H1 (cell line): ENCODE data around the gene F10. TPM values are rescaled to one million over a fixed set of nuclear protein-coding genes. Genes with fewer than 3 reads are reported as not detected.

Experiments used
- CTCF ChIA-PET: fragments of 300-600 bp; sonication (Branson Sonifier 250); formaldehyde crosslinking; loops from one replicate; lab custom pipeline; 2021; ENCODE audit not compliant: partially characterized antibody; lab: Charles Lee
- POLR2A ChIA-PET: fragments of 300-600 bp; sonication (Branson Sonifier 250); formaldehyde crosslinking; loops from one replicate; lab custom pipeline; 2021; ENCODE audit warnings: inconsistent platforms; ENCODE audit not compliant: partially characterized antibody; lab: Charles Lee
- DNase-seq, 2 experiments: peaks; one replicate each; pipeline versions ENCODE4 v3.0.0 to v3.0.0-alpha.2; 2010 to 2022; ENCODE audit warnings: low spot score in 2 of 2, low read depth in 1 of 2, mixed read lengths in 1 of 2
- FAIRE-seq: peaks from 2 replicates; lab custom pipeline; 2011; peaks lifted over from hg19 to GRCh38; lab: Jason Lieb, UNC
- H2AFZ ChIP-seq: 2 replicates; pipeline ENCODE4 v1.8.1; 2012; ENCODE audit warnings: low read length, inconsistent platforms
- H2AK5ac ChIP-seq: 2 replicates; pipeline ENCODE4 v1.6.1; 2013; ENCODE audit warnings: low read depth, low read length
- H2BK120ac ChIP-seq: replicated peaks from 2 replicates; pipeline ENCODE3; 2013; ENCODE audit warnings: low read depth, low read length, inconsistent platforms
- H2BK12ac ChIP-seq: 2 replicates; pipeline ENCODE4 v1.6.1; 2013; ENCODE audit warnings: low read depth, low read length
- H2BK15ac ChIP-seq: 2 replicates; pipeline ENCODE4 v1.6.1; 2013; ENCODE audit warnings: low read length
- H2BK20ac ChIP-seq: 2 replicates; pipeline ENCODE4 v1.6.1; 2013; ENCODE audit warnings: low read length
- H2BK5ac ChIP-seq: 2 replicates; pipeline ENCODE4 v1.6.1; 2013; ENCODE audit warnings: low read depth, low read length
- H3K14ac ChIP-seq: 2 replicates; pipeline ENCODE4 v1.6.1; 2013; ENCODE audit warnings: inconsistent platforms; ENCODE audit not compliant: insufficient read length
- H3K18ac ChIP-seq: 2 replicates; pipeline ENCODE4 v1.6.1; 2013; ENCODE audit warnings: low read length; ENCODE audit errors: extremely low read depth
- H3K23ac ChIP-seq: 2 replicates; pipeline ENCODE4 v1.6.1; 2013; ENCODE audit warnings: inconsistent platforms; ENCODE audit not compliant: insufficient read length
- H3K23me2 ChIP-seq: 2 replicates; pipeline ENCODE4 v1.6.1; 2013; ENCODE audit warnings: low read depth, low read length
- H3K27ac ChIP-seq: 2 replicates; pipeline ENCODE4 v1.6.1; 2011; ENCODE audit warnings: low read depth, low read length, inconsistent platforms
- H3K27me3 ChIP-seq, 4 experiments: replicated peaks in 1 of 4; 1 replicate in 1 of 4; 2 replicates in 3 of 4; pipeline versions ENCODE4 v1.6.1 to v1.8.1; 2011 to 2013; ENCODE audit warnings: low read length in 3 of 4, mild to moderate bottlenecking in 3 of 4, inconsistent platforms in 2 of 4, mixed read lengths in 2 of 4, moderate library complexity in 1 of 4; ENCODE audit not compliant: control insufficient read depth in 3 of 4, insufficient read depth in 3 of 4; ENCODE audit errors: extremely low read depth in 1 of 4
- H3K36me3 ChIP-seq, 4 experiments: 2 replicates each; pipeline versions ENCODE4 v1.6.1 to v1.8.1; 2011 to 2013; ENCODE audit warnings: mild to moderate bottlenecking in 4 of 4, low read length in 3 of 4, moderate library complexity in 2 of 4, control low read depth in 1 of 4, inconsistent platforms in 1 of 4; ENCODE audit not compliant: insufficient read depth in 4 of 4, control insufficient read depth in 2 of 4
- H3K4ac ChIP-seq: replicated peaks from 2 replicates; pipeline ENCODE3; 2013; ENCODE audit warnings: low read length, low read depth, mixed read lengths, inconsistent platforms; ENCODE audit not compliant: insufficient read length
- H3K4me1 ChIP-seq, 4 experiments: replicated peaks in 1 of 4; 1 replicate in 1 of 4; 2 replicates in 3 of 4; pipeline versions ENCODE4 v1.6.1 to v1.8.1; 2011 to 2013; ENCODE audit warnings: low read length in 3 of 4, inconsistent platforms in 2 of 4, mixed read lengths in 1 of 4; ENCODE audit not compliant: insufficient read depth in 4 of 4, control insufficient read depth in 3 of 4
- H3K4me2 ChIP-seq, 2 experiments: 2 replicates each; pipeline versions ENCODE4 v1.6.1 to v1.8.1; 2011 to 2013; ENCODE audit warnings: low read depth in 2 of 2, low read length in 2 of 2, control low read depth in 1 of 2, inconsistent platforms in 1 of 2, mild to moderate bottlenecking in 1 of 2; ENCODE audit not compliant: insufficient read depth in 1 of 2
- H3K4me3 ChIP-seq, 4 experiments: fragments of 200-600, 300-600 bp in 1 of 4; sonication (generic), shearing (Covaris generic), sonication (Bioruptor Twin) in 1 of 4; 2 replicates each; pipeline versions ENCODE4 v1.5.1 to v1.8.1; 2011 to 2016; ENCODE audit warnings: low read length in 4 of 4, low read depth in 3 of 4, control low read depth in 2 of 4, inconsistent platforms in 2 of 4, mild to moderate bottlenecking in 2 of 4, mixed read lengths in 1 of 4, moderate library complexity in 1 of 4; ENCODE audit not compliant: insufficient read depth in 2 of 4; ENCODE audit errors: extremely low read depth in 1 of 4
- H3K56ac ChIP-seq: replicated peaks from 2 replicates; pipeline ENCODE3; 2013; ENCODE audit warnings: low read depth, mild to moderate bottlenecking, mixed read lengths, low read length, inconsistent platforms; ENCODE audit not compliant: insufficient read length
- H3K79me1 ChIP-seq: 2 replicates; pipeline ENCODE4 v1.6.1; 2013; ENCODE audit warnings: low read depth, low read length, control low read depth
- H3K79me2 ChIP-seq, 2 experiments: 2 replicates each; pipeline versions ENCODE4 v1.6.1 to v1.8.1; 2012 to 2013; ENCODE audit warnings: low read length in 2 of 2, mild to moderate bottlenecking in 2 of 2, inconsistent platforms in 1 of 2; ENCODE audit not compliant: insufficient read depth in 2 of 2, control insufficient read depth in 1 of 2
- H3K9ac ChIP-seq, 4 experiments: replicated peaks in 1 of 4; 1 replicate in 1 of 4; 2 replicates in 3 of 4; pipeline versions ENCODE4 v1.6.1 to v1.8.1; 2011 to 2013; ENCODE audit warnings: low read depth in 3 of 4, low read length in 3 of 4, control low read depth in 2 of 4, mild to moderate bottlenecking in 2 of 4, moderate library complexity in 2 of 4, inconsistent platforms in 1 of 4; ENCODE audit errors: extremely low read depth in 1 of 4
- H3K9me3 ChIP-seq, 2 experiments: 2 replicates each; pipeline versions ENCODE4 v1.6.1 to v1.8.1; 2012 to 2013; ENCODE audit warnings: mild to moderate bottlenecking in 2 of 2, moderate library complexity in 2 of 2, control low read depth in 1 of 2, inconsistent platforms in 1 of 2, low read depth in 1 of 2, low read length in 1 of 2, mixed read lengths in 1 of 2; ENCODE audit not compliant: insufficient read depth in 2 of 2
- H4K20me1 ChIP-seq, 2 experiments: replicated peaks in 1 of 2; 2 replicates each; pipeline versions ENCODE3 to v1.8.1; 2011 to 2013; ENCODE audit warnings: inconsistent platforms in 2 of 2, low read length in 2 of 2, mild to moderate bottlenecking in 1 of 2; ENCODE audit not compliant: insufficient read depth in 2 of 2, control insufficient read depth in 1 of 2
- H4K5ac ChIP-seq: 2 replicates; pipeline ENCODE4 v1.6.1; 2013; ENCODE audit warnings: low read length, low read depth, mixed read lengths, inconsistent platforms; ENCODE audit not compliant: insufficient read length
- H4K8ac ChIP-seq: 2 replicates; pipeline ENCODE4 v1.8.0; 2013; ENCODE audit warnings: mild to moderate bottlenecking, moderate library complexity, low read length, inconsistent platforms; ENCODE audit not compliant: insufficient read depth; ENCODE audit errors: extremely low read depth
- H4K91ac ChIP-seq: replicated peaks from 2 replicates; pipeline ENCODE3; 2013; ENCODE audit warnings: low read length, mixed read lengths, inconsistent platforms; ENCODE audit not compliant: insufficient read length
- CEBPB ChIP-seq: IDR thresholded peaks from 2 replicates; pipeline ENCODE4 v1.6.1; 2012; ENCODE audit warnings: low read depth, low read length
- GABPA ChIP-seq: IDR thresholded peaks from 2 replicates; pipeline ENCODE4 v1.6.1; 2011; ENCODE audit warnings: mild to moderate bottlenecking, low read length, moderate library complexity, borderline replicate concordance; ENCODE audit not compliant: insufficient read depth
- GTF2F1 ChIP-seq: IDR thresholded peaks from 2 replicates; pipeline ENCODE4 v1.6.1; 2012; ENCODE audit warnings: low read depth, low read length, improper control_type of control experiment, borderline replicate concordance
- KDM5A ChIP-seq: fragments of 200-600 bp; IDR thresholded peaks from 2 replicates; pipeline ENCODE4 v1.7.1; 2012; ENCODE audit warnings: mild to moderate bottlenecking, low read length, inconsistent platforms, mixed read lengths
- NRF1 ChIP-seq: IDR thresholded peaks from 2 replicates; pipeline ENCODE4 v1.6.1; 2011; ENCODE audit warnings: mild to moderate bottlenecking, low read depth, low read length, improper control_type of control experiment
- RAD21 ChIP-seq, 2 experiments: IDR thresholded peaks in 1 of 2; conservative IDR thresholded peaks in 1 of 2; 2 replicates each; pipeline ENCODE4 v1.6.1; 2011; ENCODE audit warnings: low read depth in 2 of 2, low read length in 2 of 2, improper control_type of control experiment in 1 of 2, inconsistent platforms in 1 of 2, mild to moderate bottlenecking in 1 of 2, moderate library complexity in 1 of 2
- SIN3A ChIP-seq, 2 experiments: IDR thresholded peaks in 1 of 2; conservative IDR thresholded peaks in 1 of 2; 2 replicates each; pipeline ENCODE4 v1.6.1; 2011 to 2012; ENCODE audit warnings: low read length in 2 of 2, improper control_type of control experiment in 1 of 2, low read depth in 1 of 2, mild to moderate bottlenecking in 1 of 2
- SP1 ChIP-seq: IDR thresholded peaks from 2 replicates; pipeline ENCODE4 v1.6.1; 2011; ENCODE audit warnings: low read depth, low read length
- SP2 ChIP-seq: IDR thresholded peaks from 2 replicates; pipeline ENCODE4 v1.6.1; 2012; ENCODE audit warnings: mild to moderate bottlenecking, low read length, inconsistent platforms
- TCF12 ChIP-seq: IDR thresholded peaks from 2 replicates; pipeline ENCODE4 v1.6.1; 2011; ENCODE audit warnings: low read depth, mild to moderate bottlenecking, low read length
- WGBS, 2 experiments: shearing (Covaris generic) in 1 of 2; methylation state at CpG; one replicate each; pipeline versions ENCODE4 v1.1.6 to v1.1.7; 2013 to 2015; ENCODE audit warnings: low lambda C conversion rate in 2 of 2, mixed read lengths in 2 of 2, inconsistent platforms in 1 of 2, low coverage in 1 of 2, missing lambda C conversion rate in 1 of 2; ENCODE audit not compliant: insufficient replicate concordance in 2 of 2, insufficient coverage in 1 of 2, insufficient read length in 1 of 2; ENCODE audit errors: extremely low coverage in 1 of 2, missing lambda C conversion rate in 1 of 2; 5-methylcytosine and 5-hydroxymethylcytosine counted together
- polyA plus RNA-seq, 7 experiments: library from polyadenylated mRNA; depleted of rRNA in 3 of 7; stranded (reverse) in 5 of 7; unstranded in 2 of 7; fragments of >200 nt in 5 of 7; fragments of 200-250 nt in 2 of 7; gene quantifications; 1 replicate in 5 of 7; 2 replicates in 1 of 7; 4 replicates in 1 of 7; pipeline versions ENCODE4 v1.2.1 to v1.2.3, GENCODE V29; 2011 to 2013; ENCODE audit warnings: missing spikeins in 2 of 7, mixed read lengths in 2 of 7
- total RNA-seq: library from RNA; stranded (reverse); fragmentation: NEBNext Ultra II Directional; extraction: Animal tissue kit (Norgen Biotek cat#: 25700); gene quantifications from 2 replicates; pipeline ENCODE4 v1.2.1, GENCODE V29; 2021
- TF ChIP-seq, protein P1 (sequence below): IDR thresholded peaks from 2 replicates; pipeline ENCODE4 v1.6.1; 2011; ENCODE audit warnings: low read depth, mild to moderate bottlenecking, low read length; ENCODE audit not compliant: insufficient read depth

F10 gene
- total and polyA plus RNA-seq, 2 of the 8 experiments (the other 6 are each of a cell fraction or from before 2014, with no cell fraction given): 2.0 to 4.2 TPM

DNA sequence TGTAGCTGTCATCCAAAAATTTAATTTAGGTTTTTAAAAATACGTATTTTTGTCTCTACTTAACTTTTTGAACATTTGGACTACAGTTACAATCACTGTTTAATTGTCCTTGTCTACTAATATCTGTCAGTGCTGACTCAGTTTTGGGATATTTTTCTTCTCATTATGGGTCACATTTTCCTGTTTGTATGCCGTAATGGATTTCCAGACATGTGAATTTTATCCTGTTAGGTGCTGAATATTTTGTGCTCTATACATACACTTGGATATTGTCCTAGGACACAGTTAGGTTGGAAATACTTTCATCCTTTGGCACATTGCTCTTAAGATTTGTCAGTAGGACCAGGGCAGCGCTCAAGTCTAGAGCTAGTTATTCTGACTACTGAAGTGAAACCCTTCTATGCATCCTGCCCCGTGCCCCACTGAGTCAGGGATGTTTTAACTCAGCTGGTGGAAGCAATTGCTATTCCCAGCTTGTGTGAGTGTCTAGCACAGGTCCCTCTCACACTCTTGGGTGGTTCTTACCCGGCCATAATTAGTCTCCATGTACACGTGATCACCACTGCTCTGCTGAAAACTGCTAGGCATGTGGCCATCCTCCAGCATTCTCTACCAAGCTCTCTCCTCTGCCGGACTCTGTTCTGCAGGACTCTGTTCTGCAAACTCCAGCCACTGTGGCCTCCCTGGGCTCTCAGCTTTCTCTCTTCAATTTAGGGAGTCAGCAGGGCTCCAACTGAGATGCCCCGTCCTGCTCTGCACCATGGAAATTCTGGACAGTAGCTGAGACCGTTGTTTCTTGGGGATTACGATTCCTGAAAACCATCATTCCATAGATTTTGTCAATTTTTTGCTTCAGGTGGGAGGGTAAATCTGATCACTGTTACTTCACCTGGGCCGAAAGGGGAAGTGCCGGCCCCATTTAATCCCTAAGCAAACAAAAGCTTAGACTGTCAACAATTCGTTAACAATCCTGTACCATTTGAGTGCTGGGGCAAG lies 47.0 kb downstream of the F10 start:
- DNase-seq: no peak
- no peaks in the 10 kb centered on the region for H3K4me1 ChIP-seq
- H3K4ac ChIP-seq: no peak overlapping the region
- no peak overlapping the region for H3K27ac ChIP-seq
- no peak overlapping the region for H4K5ac ChIP-seq
- no peak overlapping the region for H2BK15ac ChIP-seq
- H3K23ac ChIP-seq: no peak overlapping the region
- no peak overlapping the region for H3K56ac ChIP-seq
- no peak overlapping the region for H3K14ac ChIP-seq
- no peaks in the 10 kb centered on the region; a peak in 1 of 4 replicates for H3K79me2 ChIP-seq
- FAIRE-seq: no peak
- H3K9ac ChIP-seq: no peak overlapping the region
- H4K91ac ChIP-seq: no peak overlapping the region
- no peak overlapping the region for H2AFZ ChIP-seq
- no peak overlapping the region for H4K8ac ChIP-seq
- CTCF ChIA-PET: interaction anchor here (0.8 to 1.4 kb wide), 5 partner anchors 38 to 106 kb away, joined by 3 to 4 read pairs (median 3); no protein-coding TSS in a partner anchor
- H3K79me1 ChIP-seq: no peaks in the 10 kb centered on the region
- no peak overlapping the region for H2BK20ac ChIP-seq
- no peaks in the 10 kb centered on the region for H3K9me3 ChIP-seq
- H3K18ac ChIP-seq: no peak overlapping the region
- H3K36me3 ChIP-seq: peaks cover 2 to 34% (median 9%) of the 10 kb centered on the region in 4 experiments; a peak in 5 of 8 replicates
- H3K23me2 ChIP-seq: no peaks in the 10 kb centered on the region
- no peak overlapping the region for H2BK5ac ChIP-seq
- no peak overlapping the region for H2AK5ac ChIP-seq
- 89% methylated on average over 13 of the region's 13 CpGs; no CpG with 5 or more reads in 1 of the 2 experiments for WGBS, 2 experiments
- H3K4me2 ChIP-seq: no peak overlapping the region
- no peak overlapping the region for H2BK12ac ChIP-seq
- no peaks in the 10 kb centered on the region for H4K20me1 ChIP-seq
- no peak overlapping the region for H2BK120ac ChIP-seq
- no peaks in the 10 kb centered on the region for H3K27me3 ChIP-seq
- no peak overlapping the region for H3K4me3 ChIP-seq
- POLR2A ChIA-PET: interaction anchor here (0.7 to 1.8 kb wide), 3 partner anchors 10 to 94 kb away, joined by 3 to 6 read pairs (median 4); no protein-coding TSS in a partner anchor
- no peak for TF ChIP-seq TCF12
- TF ChIP-seq SP1: no peak
- no peak for TF ChIP-seq KDM5A
- no peak for TF ChIP-seq GABPA
- no peak for TF ChIP-seq GTF2F1
- TF ChIP-seq RAD21 (IDR thresholded peaks at IDR 0.05 in 1 of 2, conservative IDR thresholded peaks at IDR 0.05 in 1 of 2; ENCODE audit: low read depth in 2 of 2, low read length in 2 of 2): no peak
- TF ChIP-seq, protein P1, sequence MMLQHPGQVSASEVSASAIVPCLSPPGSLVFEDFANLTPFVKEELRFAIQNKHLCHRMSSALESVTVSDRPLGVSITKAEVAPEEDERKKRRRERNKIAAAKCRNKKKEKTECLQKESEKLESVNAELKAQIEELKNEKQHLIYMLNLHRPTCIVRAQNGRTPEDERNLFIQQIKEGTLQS: no peak
- no peak for TF ChIP-seq NRF1
- TF ChIP-seq CEBPB: no peak
- no peak for TF ChIP-seq SIN3A (conservative IDR thresholded peaks at IDR 0.05 in 1 of 2, IDR thresholded peaks at IDR 0.05 in 1 of 2; ENCODE audit: low read depth in 1 of 2, low read length in 2 of 2)
- TF ChIP-seq SP2: no peak
